Measurements from ENCODE around the gene MIDN. TPM values are rescaled to one million over a fixed set of nuclear protein-coding genes. Genes with fewer than 3 reads are reported as not detected.
A peak's percentile ranks its signal among the peaks of the same experiment; 100 is the strongest.

The MIDN gene
- total and polyA plus RNA-seq, 12 donors: 8.6 to 189 (median 59.9) TPM

DNA sequence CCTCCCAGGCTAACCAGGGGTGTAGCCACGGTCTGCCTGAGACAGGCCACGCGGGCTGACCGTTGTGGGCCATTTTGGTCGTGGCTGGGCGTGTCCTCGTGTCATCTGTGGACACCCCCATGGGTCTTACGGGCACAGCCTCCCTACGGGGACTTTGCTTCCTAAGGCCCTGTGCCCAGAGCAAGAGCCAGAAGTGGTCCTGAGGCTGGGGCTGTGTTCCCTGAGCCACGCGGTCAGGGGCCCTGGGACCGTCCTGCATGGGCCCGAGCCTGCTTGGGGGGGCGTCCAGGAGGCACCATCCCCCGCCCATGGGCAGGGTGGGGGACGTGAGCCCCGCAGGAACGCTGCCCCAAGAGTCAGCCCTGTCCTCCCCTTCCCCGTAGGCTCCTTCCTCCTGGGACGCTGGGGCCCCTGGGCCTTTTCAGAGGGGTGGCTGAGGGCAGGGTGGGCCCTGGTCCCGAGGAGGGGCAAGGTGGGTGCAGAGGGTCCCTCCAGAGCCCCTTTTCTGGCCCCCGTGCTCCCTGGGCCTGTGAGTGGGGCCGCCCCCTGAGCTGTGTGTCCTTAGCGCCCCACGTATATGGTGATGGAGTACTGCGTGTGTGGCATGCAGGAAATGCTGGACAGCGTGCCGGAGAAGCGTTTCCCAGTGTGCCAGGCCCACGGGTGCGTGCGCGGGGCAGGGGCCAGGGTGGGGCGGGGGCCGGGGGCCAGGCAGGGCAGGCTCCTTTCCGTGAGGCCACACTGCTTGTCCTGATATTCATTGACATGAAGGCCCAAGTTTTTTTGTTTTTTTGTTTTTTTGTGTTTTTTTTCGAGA lies 29.4 kb upstream of the MIDN start:
- Histone ChIP-seq H3K27me3 (no peaks in the 10 kb centered on the region), H3K36me3 (replicated peaks in 1 of 2) (peaks cover 0 to 41% of the 10 kb centered on the region in 2 donors), H3K9me3 (replicated peaks in 1 of 3) (no peaks in the 10 kb centered on the region), H3K4me1 (replicated peaks in 1 of 2) (peaks cover 33 to 74% of the 10 kb centered on the region in 2 donors), H3K4me3 (no peak overlapping the region), H3K27ac (peak overlapping the region in 4 of 5 donors; percentile 55 to 97 (median 77))
- WGBS, 4 donors: 81 to 85% (median 84%) methylated on average over 12 to 37 of the region's 37 CpGs
- DNase-seq: no peak
- intact Hi-C loops (cut with DNase I): no loop called here
- TF ChIP-seq CTCF (IDR thresholded peaks at IDR 0.05): no peak
- TF ChIP-seq POLR2A (IDR thresholded peaks at IDR 0.05): no peak

- 81 to 95% (median 88%) methylated on average over 6 to 19 of the region's 19 CpGs for WGBS, 4 donors
- intact Hi-C loops (cut with DNase I): no loop called here
- H3K27ac ChIP-seq: peak overlapping the region in 1 of 5 donors; percentile 66
These were observed 28.5 kb upstream of the MIDN start for GRCh38 chr19:1219786-1220476.

DNA sequence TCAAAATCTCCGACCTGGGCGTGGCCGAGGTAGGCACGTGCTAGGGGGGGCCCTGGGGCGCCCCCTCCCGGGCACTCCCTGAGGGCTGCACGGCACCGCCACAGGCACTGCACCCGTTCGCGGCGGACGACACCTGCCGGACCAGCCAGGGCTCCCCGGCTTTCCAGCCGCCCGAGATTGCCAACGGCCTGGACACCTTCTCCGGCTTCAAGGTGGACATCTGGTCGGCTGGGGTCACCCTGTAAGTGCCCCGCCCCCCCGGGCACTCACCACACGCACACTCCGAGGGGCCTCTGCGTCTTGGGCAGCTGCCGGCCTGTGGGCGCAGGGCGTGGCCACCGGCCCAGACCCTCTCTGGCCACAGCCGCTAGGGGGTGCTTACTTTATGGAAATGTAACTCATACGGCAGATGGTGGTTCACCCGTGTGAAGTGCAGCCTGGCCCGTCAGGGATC lies 27.9 kb upstream of the MIDN start:
- no peaks in the 10 kb centered on the region for H3K9me3 ChIP-seq (replicated peaks in 1 of 3)
- intact Hi-C loops (cut with DNase I): no loop called here
- TF ChIP-seq POLR2A (IDR thresholded peaks at IDR 0.05) (no peak), CTCF (IDR thresholded peaks at IDR 0.05) (no peak)
- no peaks in the 10 kb centered on the region for H3K27me3 ChIP-seq
- 80 to 87% methylated on average over 33 of the region's 33 CpGs; no CpG with 5 or more reads in 2 of the 4 donors for WGBS, 4 donors
- H3K4me1 ChIP-seq (replicated peaks in 1 of 2): peaks cover 17 to 58% of the 10 kb centered on the region in 2 donors
- DNase-seq: no peak
- H3K36me3 ChIP-seq (replicated peaks in 1 of 2): peaks cover 0 to 52% of the 10 kb centered on the region in 2 donors
- no peak overlapping the region for H3K4me3 ChIP-seq
- H3K27ac ChIP-seq: peak overlapping the region in 1 of 5 donors; percentile 66

More at GRCh38 chr19:1219786-1220476, 28.5 kb upstream of the MIDN start:
- Histone ChIP-seq H3K27me3 (no peaks in the 10 kb centered on the region), H3K9me3 (replicated peaks in 1 of 3) (no peaks in the 10 kb centered on the region), H3K4me3 (no peak overlapping the region), H3K36me3 (replicated peaks in 1 of 2) (peaks cover 0 to 50% of the 10 kb centered on the region in 2 donors), H3K4me1 (replicated peaks in 1 of 2) (peaks cover 23 to 64% of the 10 kb centered on the region in 2 donors)
- TF ChIP-seq CTCF (IDR thresholded peaks at IDR 0.05) (no peak), POLR2A (IDR thresholded peaks at IDR 0.05) (no peak)
- no peak for DNase-seq

Measured in adrenal gland (tissue), 12 donors.